IPS-18a (cell line): Measurements from ENCODE around the gene ABCA2.

Experiments used
- H3K27ac ChIP-seq: one replicate; pipeline ENCODE4 v1.5.1; 2013; ENCODE audit warnings: low read length
- H3K27me3 ChIP-seq: one replicate; pipeline ENCODE4 v1.6.1; 2013; ENCODE audit warnings: mild to moderate bottlenecking, low read length; ENCODE audit not compliant: control insufficient read depth, insufficient read depth
- H3K36me3 ChIP-seq: one replicate; pipeline ENCODE4 v1.6.1; 2013; ENCODE audit warnings: low read depth, low read length; ENCODE audit not compliant: control insufficient read depth
- H3K4me1 ChIP-seq: one replicate; pipeline ENCODE4 v1.6.1; 2013; ENCODE audit warnings: low read depth, low read length; ENCODE audit not compliant: control insufficient read depth
- H3K4me3 ChIP-seq: one replicate; pipeline ENCODE4 v1.5.1; 2013; ENCODE audit warnings: low read length
- H3K9ac ChIP-seq: one replicate; pipeline ENCODE4 v1.6.1; 2013; ENCODE audit warnings: mild to moderate bottlenecking, low read length, moderate library complexity
- H3K9me3 ChIP-seq: one replicate; pipeline ENCODE4 v1.6.1; 2013; ENCODE audit warnings: low read depth, low read length; ENCODE audit not compliant: control insufficient read depth

Gene ABCA2

DNA sequence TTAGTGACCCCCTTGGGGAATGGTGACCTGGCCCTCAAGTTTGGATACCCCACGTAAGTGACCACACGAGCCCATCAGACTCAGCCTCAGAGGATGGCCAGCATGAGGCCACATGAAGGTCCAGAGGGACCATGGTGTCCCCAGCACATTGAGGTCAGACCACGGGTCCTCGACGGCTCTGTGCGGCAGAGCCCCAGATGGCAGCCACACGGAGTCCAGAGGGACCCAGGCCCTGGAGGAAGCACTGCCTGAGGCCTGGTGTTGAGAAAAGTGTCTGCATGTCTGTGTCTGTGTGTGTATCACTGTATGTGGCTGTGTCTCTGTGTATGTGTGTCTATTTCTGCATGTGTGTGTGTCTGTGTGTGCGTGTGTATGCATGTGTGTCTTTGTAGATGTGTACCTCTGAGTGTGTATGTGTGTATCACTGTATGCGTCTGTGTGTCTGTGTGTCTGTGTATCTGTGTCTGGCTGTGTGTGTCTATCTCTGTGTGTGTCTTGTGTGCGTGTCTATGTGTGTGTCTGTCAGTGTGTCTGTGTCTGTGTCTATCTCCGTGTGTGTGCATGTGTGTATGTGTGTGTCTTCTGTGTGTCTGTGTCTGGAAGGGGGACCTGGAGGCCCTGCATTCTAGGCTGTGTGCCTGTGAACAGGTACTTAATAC is 44.3 kb downstream of the ABCA2 start:
- H3K9me3 ChIP-seq: no peaks in the 10 kb centered on the region
- H3K9ac ChIP-seq: no peak overlapping the region
- H3K4me1 ChIP-seq: no peaks in the 10 kb centered on the region
- peaks cover 27% of the 10 kb centered on the region for H3K27me3 ChIP-seq
- H3K27ac ChIP-seq: no peak overlapping the region
- no peak overlapping the region for H3K4me3 ChIP-seq
- no peaks in the 10 kb centered on the region for H3K36me3 ChIP-seq

DNA sequence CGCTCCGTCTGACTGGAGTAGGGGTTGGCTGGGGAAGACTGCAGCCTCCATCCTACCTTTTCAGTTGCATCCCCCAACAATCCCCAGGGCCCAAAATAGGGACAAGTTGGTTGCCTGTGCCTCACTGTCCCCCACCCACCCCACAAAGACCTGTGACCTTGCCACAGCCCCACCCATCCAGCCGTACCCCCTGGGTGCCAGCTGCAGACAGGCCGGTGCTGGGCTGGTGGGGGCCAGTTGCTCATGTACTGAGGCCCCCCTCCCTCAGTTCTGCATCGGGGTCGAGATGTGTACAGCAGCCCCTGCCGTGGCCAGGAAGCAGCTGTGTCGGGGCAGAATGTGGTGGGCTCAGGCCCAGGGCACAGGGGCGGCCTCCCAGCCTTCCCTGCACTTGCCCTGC is 44.9 kb downstream of the ABCA2 start:
- H3K9me3 ChIP-seq: no peaks in the 10 kb centered on the region
- H3K9ac ChIP-seq: no peak overlapping the region
- no peaks in the 10 kb centered on the region for H3K4me1 ChIP-seq
- no peaks in the 10 kb centered on the region for H3K36me3 ChIP-seq
- no peak overlapping the region for H3K27ac ChIP-seq
- H3K27me3 ChIP-seq: peaks cover 27% of the 10 kb centered on the region
- H3K4me3 ChIP-seq: no peak overlapping the region

DNA sequence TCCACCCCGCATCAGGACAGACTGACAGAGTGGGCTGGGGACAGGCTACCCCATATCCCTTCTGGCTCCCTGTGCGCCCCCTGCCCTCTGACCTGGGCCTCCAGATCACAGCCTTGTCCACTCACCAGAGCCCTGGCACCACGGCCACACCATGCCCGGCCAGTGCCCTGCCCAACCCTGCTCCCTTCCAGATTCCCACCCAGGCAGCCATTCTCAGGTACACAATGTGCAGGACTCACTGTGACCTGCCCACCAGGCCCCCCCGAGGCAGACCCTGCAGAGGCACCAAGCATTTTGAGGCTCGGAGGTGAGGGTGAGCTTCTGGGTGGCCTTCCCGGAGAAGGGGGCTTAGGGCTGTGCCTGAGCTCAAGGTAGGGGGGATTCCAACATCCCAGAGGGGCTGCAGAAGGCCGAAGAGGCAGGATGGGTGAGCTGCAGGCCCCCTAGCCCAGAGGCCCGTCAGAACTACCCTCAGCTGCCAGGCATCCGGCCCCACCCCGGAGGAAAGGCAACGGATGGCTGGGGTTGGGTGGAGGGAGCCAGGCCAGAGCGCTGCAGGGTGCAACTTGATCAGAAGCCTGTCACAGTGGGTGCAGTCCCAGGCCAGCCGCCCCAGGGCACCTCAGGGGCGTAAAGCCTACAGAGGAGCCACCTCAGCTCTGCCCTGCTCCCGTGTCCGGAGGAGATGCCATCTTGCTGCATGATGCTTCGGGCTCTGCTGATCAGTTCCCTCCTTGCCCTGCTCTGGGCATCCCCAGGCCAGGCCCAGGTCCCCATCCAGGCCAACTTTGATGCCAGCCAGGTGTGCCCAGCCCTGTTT is 45.6 kb downstream of the ABCA2 start, which contains the start of gene LCNL1:
Gene LCNL1, plus strand, starts transcription at position 762 of the 820 bp plus-strand sequence. CDS start 594 bp downstream, outside the sequence.
- H3K27ac ChIP-seq: no peak within 1 kb of the TSS

DNA sequence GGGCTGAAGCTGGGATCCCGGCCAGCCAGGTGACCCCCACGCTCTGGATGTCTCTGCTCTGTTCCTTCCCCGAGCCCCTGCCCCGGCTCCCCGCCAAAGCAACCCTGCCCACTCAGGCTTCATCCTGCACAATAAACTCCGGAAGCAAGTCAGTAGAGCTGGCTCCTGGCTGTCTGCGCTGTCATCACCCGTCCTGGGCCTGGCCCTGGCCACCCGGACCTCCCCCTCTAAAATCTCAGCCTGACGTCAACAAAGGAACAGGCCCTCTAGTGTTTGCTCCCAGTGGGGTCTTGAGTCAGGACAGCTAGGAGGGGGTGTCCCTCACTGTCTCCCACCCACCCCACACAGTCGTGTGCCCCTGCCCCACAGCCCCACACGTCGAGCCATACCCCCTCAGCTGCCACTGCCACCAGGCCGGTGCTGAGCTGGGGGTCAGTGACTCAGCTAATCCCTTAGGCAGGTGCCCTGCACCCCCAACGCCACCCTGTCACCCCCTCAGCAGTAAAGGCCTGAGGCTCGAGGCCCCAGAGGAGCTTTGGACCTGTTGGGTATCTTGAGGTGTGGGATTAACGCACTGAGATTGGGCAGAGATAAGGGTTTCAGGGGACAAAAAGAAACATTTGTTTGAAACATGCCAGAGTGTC is 46.3 kb downstream of the ABCA2 start:
- H3K9ac ChIP-seq: no peak overlapping the region
- H3K4me3 ChIP-seq: no peak overlapping the region
- H3K9me3 ChIP-seq: no peaks in the 10 kb centered on the region
- peaks cover 3% of the 10 kb centered on the region for H3K4me1 ChIP-seq
- H3K36me3 ChIP-seq: no peaks in the 10 kb centered on the region
- peaks cover 32% of the 10 kb centered on the region for H3K27me3 ChIP-seq
- no peak overlapping the region for H3K27ac ChIP-seq

More for the DNA sequence above, 45.6 kb downstream of the ABCA2 start, which contains the start of gene LCNL1:
- H3K9ac ChIP-seq: no peak within 1 kb of the TSS
- H3K27me3 ChIP-seq: peaks cover 27% of the 10 kb centered on the region
- no peaks in the 10 kb centered on the region for H3K4me1 ChIP-seq
- no peaks in the 10 kb centered on the region for H3K9me3 ChIP-seq
- H3K4me3 ChIP-seq: no peak within 1 kb of the TSS
- no peaks in the 10 kb centered on the region for H3K36me3 ChIP-seq

DNA sequence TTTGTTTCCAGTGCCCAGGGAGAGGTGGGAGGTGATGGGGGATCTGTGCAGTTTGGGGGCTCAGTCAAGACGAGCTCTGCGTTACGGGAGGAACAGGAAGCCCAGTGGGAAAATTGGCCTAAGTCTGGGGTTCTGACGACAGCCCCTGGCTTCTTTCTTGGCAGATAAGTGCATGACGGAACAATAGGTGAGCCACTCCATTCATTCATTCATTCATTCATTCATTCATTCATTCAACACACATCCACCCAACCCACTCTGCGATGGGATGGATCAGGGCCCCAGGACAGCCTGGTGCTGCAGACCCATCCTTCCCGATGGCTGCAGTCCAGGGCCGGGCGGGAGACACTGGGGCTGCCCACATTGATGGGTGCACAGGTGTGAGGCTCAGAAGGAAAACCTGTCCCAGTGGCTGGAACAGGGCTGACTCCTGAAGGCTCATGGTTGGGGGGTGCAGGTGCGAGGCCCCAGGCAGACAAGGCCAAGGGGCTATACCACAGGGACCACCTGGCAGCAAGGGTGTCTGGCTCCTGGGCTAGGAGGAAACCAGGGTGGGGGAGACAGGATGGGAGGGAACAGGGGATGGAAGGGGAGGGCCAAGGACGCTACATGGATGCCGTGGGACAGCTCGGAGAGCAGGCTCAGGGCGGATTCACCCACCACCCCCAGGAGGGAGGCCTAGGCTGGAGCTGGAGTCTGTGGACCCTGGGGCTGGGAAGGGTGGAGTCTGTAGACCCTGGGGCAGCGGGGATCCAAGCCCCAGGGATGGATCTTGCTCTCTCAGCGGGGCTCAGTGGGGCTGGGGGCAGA is 47.2 kb downstream of the ABCA2 start:
- H3K4me3 ChIP-seq: no peak overlapping the region
- no peak overlapping the region for H3K27ac ChIP-seq
- peaks cover 26% of the 10 kb centered on the region for H3K27me3 ChIP-seq
- H3K4me1 ChIP-seq: peaks cover 3% of the 10 kb centered on the region
- H3K36me3 ChIP-seq: no peaks in the 10 kb centered on the region
- H3K9ac ChIP-seq: no peak overlapping the region
- no peaks in the 10 kb centered on the region for H3K9me3 ChIP-seq

DNA sequence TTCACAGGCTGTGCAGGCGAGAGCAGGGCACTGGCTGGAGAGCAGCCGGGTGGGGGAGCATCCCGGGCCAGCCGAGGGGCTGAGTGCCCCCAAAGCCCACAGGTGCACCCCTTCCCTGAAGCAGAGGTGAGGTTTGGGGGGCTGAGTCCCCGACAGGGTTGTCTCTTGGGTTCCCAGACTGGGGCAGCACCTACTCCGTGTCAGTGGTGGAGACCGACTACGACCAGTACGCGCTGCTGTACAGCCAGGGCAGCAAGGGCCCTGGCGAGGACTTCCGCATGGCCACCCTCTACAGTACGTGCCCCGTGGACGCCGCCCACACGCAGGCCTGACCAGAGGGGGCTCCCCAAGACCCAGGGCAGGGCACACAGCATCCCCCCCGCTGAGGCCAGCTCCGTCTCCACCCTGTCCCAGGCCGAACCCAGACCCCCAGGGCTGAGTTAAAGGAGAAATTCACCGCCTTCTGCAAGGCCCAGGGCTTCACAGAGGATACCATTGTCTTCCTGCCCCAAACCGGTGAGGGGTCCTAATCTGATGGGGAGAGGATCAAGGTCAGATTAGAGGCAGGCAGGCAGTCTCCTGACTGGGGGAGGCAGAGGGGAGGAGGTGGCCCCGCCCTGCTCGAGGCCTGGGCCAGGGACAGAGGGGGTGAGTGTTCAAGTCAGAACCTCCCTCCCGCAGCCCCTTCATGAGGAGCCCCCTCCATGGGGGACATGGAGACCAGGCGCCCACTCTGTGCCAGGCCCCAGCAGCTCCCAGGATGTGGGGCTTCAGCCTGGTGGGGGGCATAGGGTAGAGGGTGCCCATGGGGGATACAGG is 48.1 kb downstream of the ABCA2 start:
- no peak overlapping the region for H3K27ac ChIP-seq
- H3K9ac ChIP-seq: no peak overlapping the region
- no peaks in the 10 kb centered on the region for H3K36me3 ChIP-seq
- no peaks in the 10 kb centered on the region for H3K9me3 ChIP-seq
- H3K4me1 ChIP-seq: peaks cover 3% of the 10 kb centered on the region
- no peak overlapping the region for H3K4me3 ChIP-seq
- peaks cover 17% of the 10 kb centered on the region for H3K27me3 ChIP-seq

DNA sequence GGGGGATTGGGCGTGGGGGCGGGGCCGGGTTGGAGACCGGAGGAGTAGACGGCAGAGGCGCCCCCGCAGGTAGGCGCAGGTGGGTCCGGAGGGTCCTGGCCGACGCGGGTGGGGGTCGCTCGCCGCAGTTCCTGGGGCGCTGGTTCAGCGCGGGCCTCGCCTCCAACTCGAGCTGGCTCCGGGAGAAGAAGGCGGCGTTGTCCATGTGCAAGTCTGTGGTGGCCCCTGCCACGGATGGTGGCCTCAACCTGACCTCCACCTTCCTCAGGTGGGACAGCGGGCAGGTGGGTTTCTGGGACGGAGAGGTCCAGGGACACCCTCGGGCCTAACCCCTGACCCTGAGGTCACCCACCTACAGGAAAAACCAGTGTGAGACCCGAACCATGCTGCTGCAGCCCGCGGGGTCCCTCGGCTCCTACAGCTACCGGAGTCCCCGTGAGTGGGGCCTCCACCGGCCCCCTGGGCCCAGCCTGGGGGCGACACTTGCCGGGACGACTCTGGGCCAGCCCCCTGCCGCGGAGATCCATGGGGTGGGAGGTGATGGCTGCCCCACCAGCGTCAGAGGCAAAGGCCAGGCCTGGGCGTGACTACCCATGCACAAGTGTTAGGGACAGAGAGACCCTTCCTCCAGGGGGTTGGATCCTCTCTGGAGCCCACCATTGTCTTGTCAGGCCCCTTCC is 49.0 kb downstream of the ABCA2 start:
- peaks cover 3% of the 10 kb centered on the region for H3K4me1 ChIP-seq
- H3K27me3 ChIP-seq: peaks cover 7% of the 10 kb centered on the region
- no peak overlapping the region for H3K27ac ChIP-seq
- H3K9me3 ChIP-seq: no peaks in the 10 kb centered on the region
- H3K9ac ChIP-seq: no peak overlapping the region
- no peak overlapping the region for H3K4me3 ChIP-seq
- no peaks in the 10 kb centered on the region for H3K36me3 ChIP-seq

DNA sequence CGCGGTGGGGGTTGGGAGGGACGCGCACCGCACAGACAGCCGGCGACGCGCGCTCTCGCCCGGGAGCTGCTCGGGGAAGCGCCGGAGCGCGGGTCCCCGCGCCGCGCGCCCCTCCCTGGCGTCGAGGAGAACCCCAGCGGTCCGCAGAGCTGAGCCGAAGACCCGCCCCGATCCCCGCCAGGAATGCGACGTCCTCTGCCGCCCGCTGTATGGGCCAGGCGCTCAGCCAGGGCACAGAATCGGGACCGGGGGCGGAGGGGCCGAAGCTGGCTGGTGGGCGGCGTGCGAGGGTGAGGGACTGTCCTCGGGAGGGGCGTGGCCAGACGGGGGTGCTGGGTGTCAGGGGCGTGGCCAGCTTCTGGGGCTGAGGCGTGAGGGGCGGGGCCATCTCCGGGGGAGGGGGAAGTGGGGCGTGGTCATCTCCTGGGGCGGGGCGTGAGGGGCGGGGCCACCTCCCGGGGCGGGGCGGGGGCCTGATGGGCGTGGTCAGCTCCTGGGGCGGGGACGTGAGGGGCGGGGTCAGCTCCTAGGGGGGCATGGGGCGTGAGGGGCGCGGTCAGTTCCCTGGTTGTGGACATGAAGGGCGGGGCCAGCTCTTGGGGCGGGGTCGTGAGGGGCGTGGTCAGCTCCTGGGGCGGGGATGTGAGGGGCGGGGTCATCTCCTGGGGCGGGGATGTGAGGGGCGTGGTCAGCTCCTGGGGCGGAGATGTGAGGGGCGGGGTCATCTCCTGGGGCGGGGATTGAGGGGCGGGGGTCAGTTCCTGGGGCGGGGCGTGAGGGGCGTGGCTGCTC is 49.8 kb downstream of the ABCA2 start:
- no peaks in the 10 kb centered on the region for H3K36me3 ChIP-seq
- H3K9me3 ChIP-seq: no peaks in the 10 kb centered on the region
- no peak overlapping the region for H3K27ac ChIP-seq
- peak overlapping the region; percentile 58 for H3K4me3 ChIP-seq
- H3K9ac ChIP-seq: no peak overlapping the region
- peaks cover 4% of the 10 kb centered on the region for H3K27me3 ChIP-seq
- peaks cover 3% of the 10 kb centered on the region for H3K4me1 ChIP-seq

DNA sequence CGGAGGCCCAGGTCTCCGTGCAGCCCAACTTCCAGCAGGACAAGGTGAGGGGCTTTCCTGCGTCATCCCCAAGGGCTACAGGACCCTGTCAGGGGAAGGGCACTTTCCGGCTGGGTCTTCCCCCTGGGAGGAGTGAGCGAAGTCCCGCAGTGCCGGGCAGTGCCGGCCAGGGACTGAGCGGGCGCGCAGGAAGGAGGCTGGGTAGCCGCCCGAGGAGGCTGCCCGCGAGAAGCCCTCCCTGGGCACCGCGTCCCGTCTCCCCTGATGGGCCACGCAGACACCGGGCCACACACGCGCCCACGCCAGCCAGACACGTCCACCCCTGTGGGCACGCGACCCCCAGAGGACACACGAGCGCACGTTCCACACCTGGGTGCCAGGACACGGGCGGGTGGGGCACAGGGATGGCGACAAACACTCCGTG is 50.4 kb downstream of the ABCA2 start:
- no peaks in the 10 kb centered on the region for H3K9me3 ChIP-seq
- H3K27ac ChIP-seq: no peak overlapping the region
- H3K36me3 ChIP-seq: no peaks in the 10 kb centered on the region
- peak overlapping the region; percentile 58 for H3K4me3 ChIP-seq
- no peak overlapping the region for H3K9ac ChIP-seq
- peaks cover 3% of the 10 kb centered on the region for H3K4me1 ChIP-seq
- H3K27me3 ChIP-seq: peaks cover 4% of the 10 kb centered on the region

DNA sequence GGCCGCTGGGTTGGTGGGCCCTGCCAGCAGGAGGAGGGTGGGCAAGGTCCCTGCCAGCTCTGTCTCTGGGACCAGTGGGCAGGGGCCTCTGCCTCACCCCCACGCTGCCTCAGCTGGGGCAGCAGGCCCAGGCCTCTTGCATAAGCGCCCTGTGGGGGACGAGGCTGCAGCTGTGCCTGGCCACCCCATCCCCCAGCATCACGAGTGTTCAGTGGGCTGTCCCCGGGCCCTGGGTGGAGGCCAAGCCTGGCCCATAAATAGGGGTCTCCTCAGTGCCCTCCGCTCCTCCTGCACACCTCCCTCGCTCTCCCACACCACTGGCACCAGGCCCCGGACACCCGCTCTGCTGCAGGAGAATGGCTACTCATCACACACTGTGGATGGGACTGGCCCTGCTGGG is 50.8 kb downstream of the ABCA2 start, which contains the start of gene PTGDS:
Gene PTGDS, plus strand, starts transcription at position 282 of the 400 bp plus-strand sequence. Its CDS starts 75 bp downstream, at position 357.
- no peaks in the 10 kb centered on the region for H3K9me3 ChIP-seq
- no peak within 1 kb of the TSS for H3K27ac ChIP-seq
- H3K4me3 ChIP-seq: peak within 1 kb of the TSS; percentile 58
- peaks cover 3% of the 10 kb centered on the region for H3K4me1 ChIP-seq
- peaks cover 4% of the 10 kb centered on the region for H3K27me3 ChIP-seq
- H3K9ac ChIP-seq: no peak within 1 kb of the TSS
- no peaks in the 10 kb centered on the region for H3K36me3 ChIP-seq
